H9 (cell line): ENCODE results near the gene NMT1. TPM values are rescaled to one million over a fixed set of nuclear protein-coding genes. Genes with fewer than 3 reads are reported as not detected.

Experiments used
- DNase-seq: peaks from one replicate; pipeline ENCODE4 v3.0.0-alpha.2; 2017
- H2AFZ ChIP-seq: one replicate; pipeline ENCODE4 v1.6.1; 2013; ENCODE audit warnings: mild to moderate bottlenecking, low read length, control low read depth, moderate library complexity
- H2AK5ac ChIP-seq: 2 replicates; pipeline ENCODE4 v1.6.1; 2013; ENCODE audit warnings: low read length, control low read depth, mixed read lengths; ENCODE audit not compliant: insufficient read length
- H2BK120ac ChIP-seq: one replicate; pipeline ENCODE4 v1.6.1; 2013; ENCODE audit warnings: low read depth, mild to moderate bottlenecking, low read length, control low read depth, inconsistent platforms; ENCODE audit not compliant: poor library complexity, severe bottlenecking
- H2BK12ac ChIP-seq: 2 replicates; pipeline ENCODE4 v1.6.1; 2013; ENCODE audit warnings: low read length, control low read depth, mixed read lengths, low read depth; ENCODE audit not compliant: insufficient read length
- H2BK15ac ChIP-seq: 2 replicates; pipeline ENCODE4 v1.6.1; 2013; ENCODE audit warnings: low read depth, low read length, control low read depth
- H2BK20ac ChIP-seq: one replicate; pipeline ENCODE4 v1.6.1; 2013; ENCODE audit warnings: low read depth, mild to moderate bottlenecking, low read length, control low read depth, inconsistent platforms; ENCODE audit not compliant: poor library complexity, severe bottlenecking
- H2BK5ac ChIP-seq: 2 replicates; pipeline ENCODE4 v1.6.1; 2013; ENCODE audit warnings: low read length, control low read depth, mixed read lengths; ENCODE audit not compliant: insufficient read length
- H3K14ac ChIP-seq: 2 replicates; pipeline ENCODE4 v1.6.1; 2013; ENCODE audit warnings: low read length, control low read depth; ENCODE audit not compliant: insufficient read depth
- H3K18ac ChIP-seq: 2 replicates; pipeline ENCODE4 v1.6.1; 2013; ENCODE audit warnings: low read depth, mild to moderate bottlenecking, mixed read lengths, low read length, control low read depth; ENCODE audit not compliant: insufficient read length
- H3K23ac ChIP-seq: 2 replicates; pipeline ENCODE4 v1.6.1; 2013; ENCODE audit warnings: low read length, control low read depth, mixed read lengths, low read depth; ENCODE audit not compliant: insufficient read length
- H3K23me2 ChIP-seq: 2 replicates; pipeline ENCODE4 v1.6.1; 2013; ENCODE audit warnings: low read depth, mild to moderate bottlenecking, mixed read lengths, low read length, control low read depth; ENCODE audit not compliant: insufficient read length, poor library complexity, severe bottlenecking
- H3K27ac ChIP-seq: 2 replicates; pipeline ENCODE4 v1.5.1; 2013; ENCODE audit warnings: low read length, control low read depth, mixed read lengths, low read depth; ENCODE audit not compliant: insufficient read length
- H3K27me3 ChIP-seq: 2 replicates; pipeline ENCODE4 v1.6.1; 2013; ENCODE audit warnings: low read length, control low read depth, inconsistent platforms; ENCODE audit not compliant: insufficient read depth
- H3K4ac ChIP-seq: 2 replicates; pipeline ENCODE4 v1.6.1; 2013; ENCODE audit warnings: low read depth, mild to moderate bottlenecking, control low read depth, inconsistent platforms, low read length, moderate library complexity
- H3K4me1 ChIP-seq: 2 replicates; pipeline ENCODE4 v1.6.1; 2013; ENCODE audit warnings: low read length, control low read depth, inconsistent platforms; ENCODE audit not compliant: insufficient read depth
- H3K4me2 ChIP-seq: 2 replicates; pipeline ENCODE4 v1.6.1; 2013; ENCODE audit warnings: low read length, control low read depth, mixed read lengths; ENCODE audit not compliant: insufficient read length, insufficient read depth
- H3K56ac ChIP-seq: 2 replicates; pipeline ENCODE4 v1.6.1; 2013; ENCODE audit warnings: low read depth, mild to moderate bottlenecking, mixed read lengths, low read length, control low read depth; ENCODE audit not compliant: insufficient read length
- H3K79me1 ChIP-seq: 2 replicates; pipeline ENCODE4 v1.6.1; 2013; ENCODE audit warnings: low read depth, mild to moderate bottlenecking, moderate library complexity, low read length, control low read depth, inconsistent platforms; ENCODE audit not compliant: insufficient read depth, poor library complexity, severe bottlenecking
- H3K79me2 ChIP-seq: 2 replicates; pipeline ENCODE4 v1.6.1; 2013; ENCODE audit warnings: low read length, control low read depth, inconsistent platforms; ENCODE audit not compliant: insufficient read depth
- H3K9ac ChIP-seq: 2 replicates; pipeline ENCODE4 v1.6.1; 2013; ENCODE audit warnings: low read length, control low read depth, mixed read lengths; ENCODE audit not compliant: insufficient read length; ENCODE audit errors: extremely low read depth
- H3K9me3 ChIP-seq: one replicate; pipeline ENCODE4 v1.6.1; 2013; ENCODE audit warnings: low read depth, low read length, inconsistent platforms; ENCODE audit not compliant: control insufficient read depth
- H3T11ph ChIP-seq: one replicate; pipeline ENCODE4 v1.6.1; 2013; ENCODE audit warnings: mild to moderate bottlenecking, low read length, control low read depth, inconsistent platforms
- H4K20me1 ChIP-seq: one replicate; pipeline ENCODE4 v1.6.1; 2013; ENCODE audit not compliant: control insufficient read depth, insufficient read length, insufficient read depth
- H4K5ac ChIP-seq: 2 replicates; pipeline ENCODE4 v1.6.1; 2013; ENCODE audit warnings: low read depth, mild to moderate bottlenecking, mixed read lengths, low read length, control low read depth; ENCODE audit not compliant: insufficient read length
- H4K8ac ChIP-seq: replicated peaks from 2 replicates; pipeline ENCODE4 v1.6.1; 2013; ENCODE audit warnings: low read length, control low read depth, mixed read lengths, low read depth; ENCODE audit not compliant: insufficient read length
- H4K91ac ChIP-seq: 2 replicates; pipeline ENCODE4 v1.6.1; 2013; ENCODE audit warnings: low read depth, mild to moderate bottlenecking, moderate library complexity, mixed read lengths, low read length, control low read depth; ENCODE audit not compliant: insufficient read length
- H3K27ac Mint-ChIP-seq, 3 experiments: 2 replicates in 2 of 3; 3 replicates in 1 of 3; pipeline ENCODE4 v1.8.0; 2020 to 2021; ENCODE audit warnings: mixed read lengths in 3 of 3, mild to moderate bottlenecking in 1 of 3, moderate library complexity in 1 of 3
- H3K27me3 Mint-ChIP-seq: 2 replicates; pipeline ENCODE4 v1.8.0; 2021; ENCODE audit warnings: low read depth, mild to moderate bottlenecking, moderate library complexity, mixed read lengths
- H3K36me3 Mint-ChIP-seq, 3 experiments: 2 replicates in 2 of 3; 3 replicates in 1 of 3; pipeline ENCODE4 v1.8.0; 2020 to 2021; ENCODE audit warnings: low read depth in 3 of 3, mixed read lengths in 3 of 3; ENCODE audit not compliant: insufficient read depth in 1 of 3
- H3K4me1 Mint-ChIP-seq, 2 experiments: 2 replicates each; pipeline ENCODE4 v1.8.0; 2020; ENCODE audit warnings: mixed read lengths in 2 of 2
- H3K4me3 Mint-ChIP-seq, 2 experiments: 2 replicates in 1 of 2; 3 replicates in 1 of 2; pipeline ENCODE4 v1.8.0; 2020 to 2021; ENCODE audit warnings: mild to moderate bottlenecking in 2 of 2, mixed read lengths in 2 of 2, moderate library complexity in 1 of 2
- H3K9me3 Mint-ChIP-seq, 2 experiments: 2 replicates in 1 of 2; 3 replicates in 1 of 2; pipeline ENCODE4 v1.8.0; 2020; ENCODE audit warnings: mild to moderate bottlenecking in 2 of 2, mixed read lengths in 2 of 2, moderate library complexity in 1 of 2
- CTCF ChIP-seq: fragments of 200-600 bp; sonication (generic); conservative IDR thresholded peaks from 3 replicates; pipeline ENCODE4 v1.8.0; 2021; ENCODE audit warnings: antibody characterized with exemption, mild to moderate bottlenecking
- WGBS: extraction: QIAGEN DNeasy Blood & Tissue Kit; methylation state at CpG from one replicate; pipeline ENCODE4 v1.1.7; 2013; ENCODE audit warnings: missing lambda C conversion rate, low lambda C conversion rate, mixed read lengths; ENCODE audit not compliant: insufficient read length; ENCODE audit errors: extremely low coverage; 5-methylcytosine and 5-hydroxymethylcytosine counted together
- total RNA-seq: library from RNA; stranded (reverse); gene quantifications from 2 replicates; pipeline ENCODE4 v1.2.1, GENCODE V29; 2021

The NMT1 gene
- total RNA-seq, 1 experiment from 2014 or later, result 150 TPM

GRCh38 chr17:45052052-45052772 is 8.9 kb upstream of the NMT1 start:
- Histone ChIP-seq H3K18ac (peak overlapping the region; percentile 78), H2BK12ac (no peak overlapping the region), H2BK15ac (no peak overlapping the region), H3K4me2 (peak overlapping the region; percentile 76), H4K5ac (no peak overlapping the region), H3K27me3 (no peaks in the 10 kb centered on the region), H3K14ac (no peak overlapping the region), H2BK5ac (no peak overlapping the region), H4K91ac (no peak overlapping the region), H2AFZ (no peak overlapping the region), H3K56ac (no peak overlapping the region), H2BK20ac (no peak overlapping the region), H3K79me2 (no peaks in the 10 kb centered on the region), H3K9ac (peak overlapping the region; percentile 48), H3K9me3 (no peaks in the 10 kb centered on the region), H3K79me1 (no peaks in the 10 kb centered on the region), H4K20me1 (no peaks in the 10 kb centered on the region), H3K23ac (no peak overlapping the region), H3K23me2 (peaks cover 13% of the 10 kb centered on the region), H3K4me1 (no peaks in the 10 kb centered on the region), H2AK5ac (no peak overlapping the region), H3K27ac (no peak overlapping the region), H3T11ph (no peak overlapping the region), H4K8ac (no peak overlapping the region), H2BK120ac (no peak overlapping the region), H3K4ac (no peak overlapping the region)
- Mint-ChIP-seq H3K4me3 (peak overlapping the region; percentile 65 to 81), H3K27me3 (no peaks in the 10 kb centered on the region), H3K36me3 (peaks cover 0 to 5% (median 0%) of the 10 kb centered on the region in 3 experiments; a peak in 3 of 7 replicates), H3K9me3 (no peaks in the 10 kb centered on the region), H3K4me1 (peaks cover 11 to 14% of the 10 kb centered on the region in 2 experiments), H3K27ac (peak overlapping the region in 2 of 3 experiments; percentile 44 to 87; a peak in 3 of 7 replicates)
- no CpG with 5 or more reads among the region's 36 CpGs for WGBS
- peak; percentile 67 for DNase-seq
- TF ChIP-seq CTCF, result no peak
